Uterus (tissue), 2 donors: ENCODE data around the gene PNRC1.

ENCODE experiments used
- CTCF ChIP-seq, 4 experiments: fragments of 200-600 bp in 2 of 4; fragments of 450-650 bp in 2 of 4; sonication (generic) in 2 of 4; IDR thresholded peaks; one replicate each; pipeline ENCODE4 v1.5.1; 2016 to 2019; ENCODE audit warnings: antibody characterized with exemption in 4 of 4, mild to moderate bottlenecking in 2 of 4, moderate library complexity in 1 of 4
- POLR2A ChIP-seq, 2 donors: fragments of 450-650 bp; IDR thresholded peaks; one replicate each; pipeline ENCODE4 v1.6.1; 2016; ENCODE audit warnings: antibody characterized with exemption in 2 of 2, mild to moderate bottlenecking in 1 of 2, moderate library complexity in 1 of 2

- no peak for TF ChIP-seq CTCF (IDR thresholded peaks at IDR 0.05)
- TF ChIP-seq POLR2A (IDR thresholded peaks at IDR 0.05): no peak
Observed at GRCh38 chr6:89045576-89045975, 35.0 kb upstream of the PNRC1 start.
